Measurements from ENCODE around the gene GPR137C. TPM values are rescaled to one million over a fixed set of nuclear protein-coding genes. Genes with fewer than 3 reads are reported as not detected.

The GPR137C gene
- total and polyA plus RNA-seq, 2 of the 4 experiments (the other 2 are of a cell fraction), result 0.72 to 0.91 TPM

- Histone ChIP-seq H2AK9ac (replicated peaks; ENCODE audit: low read depth, low read length, poor library complexity) (no peak overlapping the region), H4K5ac (ENCODE audit: low read depth, low read length) (no peak overlapping the region), H3K18ac (ENCODE audit: low read depth, low read length) (no peak overlapping the region), H3K9me3 (ENCODE audit: control insufficient read depth, insufficient read depth, low read length) (no peaks in the 10 kb centered on the region), H3K4ac (ENCODE audit: low read depth, low read length) (no peak overlapping the region), H3K4me2 (ENCODE audit: low read depth, low read length) (no peak overlapping the region), H2AFZ (replicated peaks; ENCODE audit: low read length, poor library complexity) (no peak overlapping the region), H3K14ac (replicated peaks; ENCODE audit: low read depth, low read length) (no peak overlapping the region), H2AK5ac (ENCODE audit: low read depth, low read length) (no peak overlapping the region), H3K27me3 (ENCODE audit: control insufficient read depth, insufficient read depth, low read length) (no peaks in the 10 kb centered on the region), H2BK15ac (ENCODE audit: low read depth, low read length) (no peak overlapping the region), H3K9me1 (ENCODE audit: insufficient read depth, low read length) (no peaks in the 10 kb centered on the region), H2BK5ac (ENCODE audit: low read depth, low read length, poor library complexity, severe bottlenecking) (no peak overlapping the region), H3K56ac (ENCODE audit: extremely low read depth, insufficient read depth, low read length) (no peak overlapping the region), H3K27ac (ENCODE audit: insufficient read depth, low read length) (no peak overlapping the region), H4K20me1 (ENCODE audit: insufficient read depth, low read length) (no peaks in the 10 kb centered on the region), H4K8ac (ENCODE audit: low read depth in 2 of 2, low read length in 2 of 2) (no peak overlapping the region), H3K4me3 (ENCODE audit: insufficient read depth, low read depth, low read length) (no peak overlapping the region), H2BK20ac (ENCODE audit: low read depth, low read length) (no peak overlapping the region), H3K79me1 (ENCODE audit: low read depth in 1 of 2, low read length in 2 of 2) (no peaks in the 10 kb centered on the region), H3K36me3 (ENCODE audit: control insufficient read depth, insufficient read depth, low read length) (no peaks in the 10 kb centered on the region), H3K23ac (ENCODE audit: low read depth, low read length) (no peak overlapping the region), H3K4me1 (ENCODE audit: control insufficient read depth, insufficient read depth, low read length) (peaks cover 4% of the 10 kb centered on the region), H3K9ac (ENCODE audit: low read depth, low read length) (no peak overlapping the region), H4K91ac (ENCODE audit: insufficient read depth, low read depth, low read length) (no peak overlapping the region), H2BK120ac (ENCODE audit: low read depth, low read length) (no peak overlapping the region)
- ChIA-PET POLR2A (ENCODE audit: unreplicated experiment) (no interaction called here), CTCF (interaction anchor here (0.7 kb wide), 1 partner anchor 44 kb away, joined by 3 read pairs; no protein-coding TSS in a partner anchor)
- intact Hi-C loops (cut with micrococcal nuclease), result no loop called here
- in situ Hi-C loops (cut with MboI; ENCODE audit: low sequenced_read_pairs), result no loop called here
- no CpG with 5 or more reads among the region's 1 CpG for WGBS, 2 experiments (ENCODE audit: extremely low coverage in 2 of 2, insufficient read length in 1 of 2)
- no TSS peak for BruUV-seq (replicated peaks)
- DNase-seq (peak; percentile 34), ATAC-seq (ENCODE audit: low read depth) (peak; percentile 78)
- dilution Hi-C loops (cut with HindIII; ENCODE audit: low sequenced_read_pairs, unreplicated experiment), result no loop called here
- no peak for TF ChIP-seq CTCF (conservative IDR thresholded peaks at IDR 0.05; ENCODE audit: low read depth, low read length)
- TF ChIP-seq ELK1 (IDR thresholded peaks at IDR 0.05; ENCODE audit: borderline replicate concordance, low read depth, low read length), result no peak
- no peak for TF ChIP-seq RCOR1 (IDR thresholded peaks at IDR 0.05; ENCODE audit: insufficient replicate concordance, low read length)
- TF ChIP-seq FOS (IDR thresholded peaks at IDR 0.05; ENCODE audit: low read depth, low read length), result no peak
- TF ChIP-seq RFX5 (IDR thresholded peaks at IDR 0.05; ENCODE audit: low read depth, low read length), result no peak
- no peak for TF ChIP-seq NFE2L2 (IDR thresholded peaks at IDR 0.05; ENCODE audit: low read depth, low read length)
- TF ChIP-seq BHLHE40 (IDR thresholded peaks at IDR 0.05; ENCODE audit: low read depth, low read length), result no peak
- TF ChIP-seq MXI1 (IDR thresholded peaks at IDR 0.05; ENCODE audit: borderline replicate concordance, low read depth, low read length), result no peak
- TF ChIP-seq POLR2A (IDR thresholded peaks at IDR 0.05; ENCODE audit: low read depth, low read length), result no peak
- TF ChIP-seq RAD21 (IDR thresholded peaks at IDR 0.05; ENCODE audit: low read length), result no peak
Observed at GRCh38 chr14:52590318-52590717, 37.7 kb downstream of the GPR137C start.
